GM12864 (cell line): ENCODE data around the gene ZNF878.
"Not testable (repeated sequence)": the region's sequence is repeated elsewhere in the genome, so short reads cannot be mapped to it uniquely, and the experiment has no call there.

Source experiments
- DNase-seq: peaks from one replicate; pipeline ENCODE4 v3.0.0-alpha.2; 2011; ENCODE audit warnings: low read depth
- H3K4me3 ChIP-seq: 2 replicates; pipeline ENCODE4 v1.5.1; 2011; ENCODE audit warnings: mild to moderate bottlenecking, low read depth, low read length, control low read depth
- TF ChIP-seq, protein P1 (sequence below): IDR thresholded peaks from 2 replicates; pipeline ENCODE4 v1.5.1; 2011; ENCODE audit warnings: low read depth, mild to moderate bottlenecking, moderate library complexity, low read length, control low read depth, inconsistent platforms; ENCODE audit errors: missing control alignments

ZNF878 gene

GRCh38 chr19:12090807-12091206 lies 38.0 kb upstream of the ZNF878 start:
- H3K4me3 ChIP-seq = no peak overlapping the region
- peak; percentile 41 for DNase-seq
- TF ChIP-seq, protein P1, sequence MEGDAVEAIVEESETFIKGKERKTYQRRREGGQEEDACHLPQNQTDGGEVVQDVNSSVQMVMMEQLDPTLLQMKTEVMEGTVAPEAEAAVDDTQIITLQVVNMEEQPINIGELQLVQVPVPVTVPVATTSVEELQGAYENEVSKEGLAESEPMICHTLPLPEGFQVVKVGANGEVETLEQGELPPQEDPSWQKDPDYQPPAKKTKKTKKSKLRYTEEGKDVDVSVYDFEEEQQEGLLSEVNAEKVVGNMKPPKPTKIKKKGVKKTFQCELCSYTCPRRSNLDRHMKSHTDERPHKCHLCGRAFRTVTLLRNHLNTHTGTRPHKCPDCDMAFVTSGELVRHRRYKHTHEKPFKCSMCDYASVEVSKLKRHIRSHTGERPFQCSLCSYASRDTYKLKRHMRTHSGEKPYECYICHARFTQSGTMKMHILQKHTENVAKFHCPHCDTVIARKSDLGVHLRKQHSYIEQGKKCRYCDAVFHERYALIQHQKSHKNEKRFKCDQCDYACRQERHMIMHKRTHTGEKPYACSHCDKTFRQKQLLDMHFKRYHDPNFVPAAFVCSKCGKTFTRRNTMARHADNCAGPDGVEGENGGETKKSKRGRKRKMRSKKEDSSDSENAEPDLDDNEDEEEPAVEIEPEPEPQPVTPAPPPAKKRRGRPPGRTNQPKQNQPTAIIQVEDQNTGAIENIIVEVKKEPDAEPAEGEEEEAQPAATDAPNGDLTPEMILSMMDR = peak; percentile 77

- DNase-seq = no peak
- H3K4me3 ChIP-seq = no peak overlapping the region
- TF ChIP-seq, protein P1 = no peak
Measured at GRCh38 chr19:12085074-12085818, 32.5 kb upstream of the ZNF878 start.

DNA sequence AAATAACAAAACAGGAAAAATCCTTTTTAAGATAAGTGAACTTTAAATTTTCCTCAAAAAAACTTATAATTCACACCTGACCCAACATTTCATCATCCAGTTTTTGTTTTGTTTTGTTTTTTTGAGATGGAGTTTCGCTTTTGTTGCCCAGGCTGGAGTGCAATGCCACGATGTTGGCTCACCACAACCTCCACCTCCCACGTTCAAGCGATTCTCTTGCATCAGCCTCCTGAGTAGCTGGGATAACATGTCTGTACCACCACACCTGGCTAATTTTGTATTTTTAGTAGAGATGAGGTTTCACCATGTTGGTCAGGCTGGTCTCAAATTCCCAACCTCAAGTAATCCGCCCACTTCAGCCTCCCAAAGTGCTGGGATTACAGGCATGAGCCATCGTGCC lies 30.6 kb upstream of the ZNF878 start:
- not testable (repeated sequence) for H3K4me3 ChIP-seq, DNase-seq

DNA sequence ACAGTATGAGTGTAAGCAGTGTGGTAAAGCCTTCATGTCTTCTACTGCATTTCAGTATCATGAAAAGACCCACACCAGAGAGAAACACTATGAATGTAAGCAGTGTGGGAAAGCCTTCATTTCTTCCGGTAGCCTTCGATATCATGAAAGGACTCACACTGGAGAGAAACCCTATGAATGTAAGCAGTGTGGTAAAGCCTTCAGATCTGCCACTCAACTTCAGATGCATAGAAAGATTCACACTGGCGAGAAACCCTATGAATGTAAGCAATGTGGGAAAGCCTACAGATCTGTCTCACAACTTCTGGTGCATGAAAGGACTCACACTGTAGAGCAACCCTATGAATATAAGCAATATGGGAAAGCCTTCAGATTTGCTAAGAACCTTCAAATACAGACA lies 24.6 kb upstream of the ZNF878 start:
- H3K4me3 ChIP-seq = no peak overlapping the region
- TF ChIP-seq, protein P1 = no peak
- DNase-seq = no peak

DNA sequence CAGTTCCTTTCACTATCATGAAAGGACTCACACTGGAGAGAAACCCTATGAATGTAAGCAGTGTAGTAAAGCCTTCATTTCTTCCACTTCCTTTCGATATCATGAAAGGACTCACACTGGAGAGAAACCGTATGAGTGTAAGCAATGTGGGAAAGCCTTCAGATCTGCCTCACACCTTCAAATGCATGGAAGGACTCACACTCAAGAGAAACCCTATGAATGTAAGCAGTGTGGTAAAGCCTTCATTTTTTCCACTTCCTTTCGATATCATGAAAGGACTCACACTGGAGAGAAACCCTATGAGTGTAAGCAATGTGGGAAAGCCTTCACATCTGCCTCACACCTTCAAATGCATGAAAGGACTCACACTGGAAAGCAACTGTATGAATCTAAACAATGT lies 23.6 kb upstream of the ZNF878 start:
- not testable (repeated sequence) for DNase-seq, H3K4me3 ChIP-seq

DNA sequence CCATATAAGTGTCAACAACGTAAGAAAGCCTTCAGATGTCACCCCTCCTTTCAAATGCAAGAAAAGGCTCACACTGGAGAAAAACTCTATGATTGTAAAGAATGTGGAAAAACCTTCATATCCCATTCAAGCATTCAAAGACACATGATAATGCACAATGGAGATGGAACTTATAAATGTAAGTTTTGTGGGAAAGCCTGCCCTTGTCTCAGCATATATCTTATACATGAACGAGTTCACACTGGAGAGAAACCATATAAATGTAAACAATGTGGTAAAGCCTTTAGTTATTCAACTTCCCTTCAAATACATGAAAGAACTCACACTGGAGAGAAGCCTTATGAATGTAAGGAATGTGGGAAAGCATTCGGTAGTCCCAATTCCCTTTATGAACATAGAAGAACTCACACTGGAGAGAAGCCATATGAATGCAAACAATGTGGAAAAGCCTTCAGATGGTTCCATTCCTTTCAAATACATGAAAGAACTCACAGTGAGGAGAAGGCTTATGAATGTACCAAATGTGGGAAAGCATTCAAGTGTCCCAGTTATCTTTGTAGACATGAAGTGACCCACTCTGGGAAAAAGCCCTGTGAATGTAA lies 22.9 kb upstream of the ZNF878 start:
- H3K4me3 ChIP-seq = no peak overlapping the region
- TF ChIP-seq, protein P1 = no peak
- no peak for DNase-seq

- DNase-seq = peak; percentile 61
- peak within 1 kb of the TSS; percentile 67 for H3K4me3 ChIP-seq
- TF ChIP-seq, protein P1 = no peak
Measured at GRCh38 chr19:12064590-12065538, 12.1 kb upstream of the ZNF878 start, which contains the start of gene ZNF844. Gene ZNF844 (plus strand): TSS chr19:12064731. CDS start chr19:12064874, 143 bp downstream.
